ENCODE results near the gene DNAJC13.

- TF ChIP-seq ZNF274 (IDR thresholded peaks at IDR 0.05; ENCODE audit: borderline replicate concordance, extremely low read depth, low read length) (no peak), PHF8 (conservative IDR thresholded peaks at IDR 0.05; ENCODE audit: low read depth, low read length) (no peak), EZH2 (IDR thresholded peaks at IDR 0.05; ENCODE audit: low read depth, low read length, severe bottlenecking) (no peak), MAFK (IDR thresholded peaks at IDR 0.05; ENCODE audit: low read depth, low read length) (no peak), JUN (IDR thresholded peaks at IDR 0.05; ENCODE audit: low read depth, low read length) (no peak), BACH1 (IDR thresholded peaks at IDR 0.05; ENCODE audit: low read length) (no peak), BRCA1 (IDR thresholded peaks at IDR 0.05; ENCODE audit: low read depth, low read length) (no peak), YY1 (IDR thresholded peaks at IDR 0.05; ENCODE audit: low read depth, low read length) (no peak), POLR2AphosphoS5 (IDR thresholded peaks at IDR 0.05; ENCODE audit: low read depth, low read length) (no peak)
- TF ChIP-seq, protein P1, sequence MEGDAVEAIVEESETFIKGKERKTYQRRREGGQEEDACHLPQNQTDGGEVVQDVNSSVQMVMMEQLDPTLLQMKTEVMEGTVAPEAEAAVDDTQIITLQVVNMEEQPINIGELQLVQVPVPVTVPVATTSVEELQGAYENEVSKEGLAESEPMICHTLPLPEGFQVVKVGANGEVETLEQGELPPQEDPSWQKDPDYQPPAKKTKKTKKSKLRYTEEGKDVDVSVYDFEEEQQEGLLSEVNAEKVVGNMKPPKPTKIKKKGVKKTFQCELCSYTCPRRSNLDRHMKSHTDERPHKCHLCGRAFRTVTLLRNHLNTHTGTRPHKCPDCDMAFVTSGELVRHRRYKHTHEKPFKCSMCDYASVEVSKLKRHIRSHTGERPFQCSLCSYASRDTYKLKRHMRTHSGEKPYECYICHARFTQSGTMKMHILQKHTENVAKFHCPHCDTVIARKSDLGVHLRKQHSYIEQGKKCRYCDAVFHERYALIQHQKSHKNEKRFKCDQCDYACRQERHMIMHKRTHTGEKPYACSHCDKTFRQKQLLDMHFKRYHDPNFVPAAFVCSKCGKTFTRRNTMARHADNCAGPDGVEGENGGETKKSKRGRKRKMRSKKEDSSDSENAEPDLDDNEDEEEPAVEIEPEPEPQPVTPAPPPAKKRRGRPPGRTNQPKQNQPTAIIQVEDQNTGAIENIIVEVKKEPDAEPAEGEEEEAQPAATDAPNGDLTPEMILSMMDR (IDR thresholded peaks at IDR 0.05; ENCODE audit: control extremely low read depth in 1 of 3, insufficient read depth in 1 of 3, low read depth in 1 of 3, low read length in 3 of 3) = no peak
- TF ChIP-seq, protein P2, sequence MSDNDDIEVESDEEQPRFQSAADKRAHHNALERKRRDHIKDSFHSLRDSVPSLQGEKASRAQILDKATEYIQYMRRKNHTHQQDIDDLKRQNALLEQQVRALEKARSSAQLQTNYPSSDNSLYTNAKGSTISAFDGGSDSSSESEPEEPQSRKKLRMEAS (IDR thresholded peaks at IDR 0.05) = no peak
Observed at GRCh38 chr3:132499071-132499470, 81.8 kb downstream of the DNAJC13 start.
